ENCODE measurements around the gene PRKCA.

DNA sequence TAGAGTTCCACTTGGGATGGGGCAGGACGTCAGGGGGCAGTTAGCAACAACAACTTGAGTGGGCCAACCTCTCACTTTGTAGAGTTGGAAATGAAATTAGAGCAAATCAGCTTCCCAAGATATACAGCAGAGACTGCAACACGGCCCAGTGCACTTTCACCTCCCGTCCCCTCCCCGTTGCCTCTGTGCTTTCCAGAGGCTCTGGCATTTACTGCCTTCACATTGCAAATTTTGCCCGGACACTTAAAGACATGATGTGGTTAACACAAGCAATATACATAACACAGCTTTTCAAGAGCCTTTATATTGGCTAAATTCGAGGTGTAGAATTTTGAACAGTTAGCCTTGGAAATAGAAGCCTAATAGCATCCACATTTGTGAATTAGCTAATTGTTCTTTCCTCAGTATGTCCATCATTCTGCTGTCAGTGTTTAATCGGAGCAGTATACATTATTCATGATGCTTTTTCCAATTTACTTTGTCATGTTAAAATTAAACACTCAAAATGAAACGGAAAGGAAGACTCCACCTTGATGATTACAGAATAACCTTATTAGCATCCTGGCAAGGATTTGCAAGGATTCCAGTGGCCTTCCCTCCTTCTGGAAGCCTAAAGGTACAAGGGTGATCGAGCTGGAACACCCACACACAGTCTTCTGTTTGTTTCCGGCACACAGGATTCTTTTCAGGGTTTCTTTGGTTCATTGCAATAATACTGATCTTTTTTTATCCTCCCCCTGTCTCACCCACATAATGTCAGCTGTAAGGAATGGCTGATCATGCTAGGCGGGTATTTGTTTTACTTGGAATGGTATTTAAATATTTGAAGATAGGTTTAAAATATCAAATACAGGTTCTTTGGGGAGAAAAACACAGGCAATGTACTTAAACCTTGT, 341.6 kb downstream of the PRKCA start:
- TF ChIP-seq, protein P1, sequence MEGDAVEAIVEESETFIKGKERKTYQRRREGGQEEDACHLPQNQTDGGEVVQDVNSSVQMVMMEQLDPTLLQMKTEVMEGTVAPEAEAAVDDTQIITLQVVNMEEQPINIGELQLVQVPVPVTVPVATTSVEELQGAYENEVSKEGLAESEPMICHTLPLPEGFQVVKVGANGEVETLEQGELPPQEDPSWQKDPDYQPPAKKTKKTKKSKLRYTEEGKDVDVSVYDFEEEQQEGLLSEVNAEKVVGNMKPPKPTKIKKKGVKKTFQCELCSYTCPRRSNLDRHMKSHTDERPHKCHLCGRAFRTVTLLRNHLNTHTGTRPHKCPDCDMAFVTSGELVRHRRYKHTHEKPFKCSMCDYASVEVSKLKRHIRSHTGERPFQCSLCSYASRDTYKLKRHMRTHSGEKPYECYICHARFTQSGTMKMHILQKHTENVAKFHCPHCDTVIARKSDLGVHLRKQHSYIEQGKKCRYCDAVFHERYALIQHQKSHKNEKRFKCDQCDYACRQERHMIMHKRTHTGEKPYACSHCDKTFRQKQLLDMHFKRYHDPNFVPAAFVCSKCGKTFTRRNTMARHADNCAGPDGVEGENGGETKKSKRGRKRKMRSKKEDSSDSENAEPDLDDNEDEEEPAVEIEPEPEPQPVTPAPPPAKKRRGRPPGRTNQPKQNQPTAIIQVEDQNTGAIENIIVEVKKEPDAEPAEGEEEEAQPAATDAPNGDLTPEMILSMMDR (IDR thresholded peaks at IDR 0.05; ENCODE audit: low read depth, low read length) = no peak
- no peak for TF ChIP-seq EZH2phosphoT487 (IDR thresholded peaks at IDR 0.05; ENCODE audit: low read depth)
